ENCODE results near the gene SLAIN1.
A peak's percentile ranks its signal among the peaks of the same experiment; 100 is the strongest.

Gene SLAIN1

GRCh38 chr13:77752512-77753069, 55.1 kb downstream of the SLAIN1 start:
- Mint-ChIP-seq H3K4me1 (ENCODE audit: low read depth) (peaks cover 17% of the 10 kb centered on the region), H3K27ac (no peak overlapping the region)

GRCh38 chr13:77760893-77761292, 63.4 kb downstream of the SLAIN1 start:
- Mint-ChIP-seq H3K27me3 (no peaks in the 10 kb centered on the region), H3K36me3 (ENCODE audit: low read depth) (peaks cover 76% of the 10 kb centered on the region), H3K4me3 (no peak overlapping the region), H3K27ac (no peak overlapping the region), H3K4me1 (ENCODE audit: low read depth) (no peaks in the 10 kb centered on the region), H3K9me3 (no peaks in the 10 kb centered on the region)

More at GRCh38 chr13:77752512-77753069, 55.1 kb downstream of the SLAIN1 start:
- H3K27me3 Mint-ChIP-seq, result no peaks in the 10 kb centered on the region
- peaks cover 16% of the 10 kb centered on the region for H3K36me3 Mint-ChIP-seq (ENCODE audit: low read depth)
- H3K9me3 Mint-ChIP-seq, result no peaks in the 10 kb centered on the region
- no peak overlapping the region for H3K4me3 Mint-ChIP-seq

GRCh38 chr13:77767413-77767812, 69.9 kb downstream of the SLAIN1 start:
- H3K27ac Mint-ChIP-seq, result no peak overlapping the region

GRCh38 chr13:77774181-77774580, 76.7 kb downstream of the SLAIN1 start:
- Mint-ChIP-seq H3K36me3 (ENCODE audit: low read depth) (no peaks in the 10 kb centered on the region), H3K4me3 (no peak overlapping the region), H3K4me1 (ENCODE audit: low read depth) (peaks cover 4% of the 10 kb centered on the region), H3K27me3 (no peaks in the 10 kb centered on the region), H3K9me3 (no peaks in the 10 kb centered on the region), H3K27ac (no peak overlapping the region)

More at GRCh38 chr13:77767413-77767812, 69.9 kb downstream of the SLAIN1 start:
- Mint-ChIP-seq H3K4me1 (ENCODE audit: low read depth) (no peaks in the 10 kb centered on the region), H3K27me3 (no peaks in the 10 kb centered on the region), H3K9me3 (no peaks in the 10 kb centered on the region), H3K4me3 (no peak overlapping the region), H3K36me3 (ENCODE audit: low read depth) (peaks cover 39% of the 10 kb centered on the region)

GRCh38 chr13:77776704-77777103, 79.2 kb downstream of the SLAIN1 start:
- H3K4me3 Mint-ChIP-seq, result no peak overlapping the region
- no peaks in the 10 kb centered on the region for H3K9me3 Mint-ChIP-seq
- no peaks in the 10 kb centered on the region for H3K27me3 Mint-ChIP-seq
- H3K27ac Mint-ChIP-seq, result no peak overlapping the region
- no peaks in the 10 kb centered on the region for H3K36me3 Mint-ChIP-seq (ENCODE audit: low read depth)
- H3K4me1 Mint-ChIP-seq (ENCODE audit: low read depth), result peaks cover 17% of the 10 kb centered on the region

- Mint-ChIP-seq H3K27ac (peak overlapping the region; percentile 28), H3K4me3 (peak overlapping the region; percentile 3), H3K36me3 (ENCODE audit: low read depth) (no peaks in the 10 kb centered on the region), H3K27me3 (no peaks in the 10 kb centered on the region), H3K9me3 (no peaks in the 10 kb centered on the region), H3K4me1 (ENCODE audit: low read depth) (peaks cover 17% of the 10 kb centered on the region)
Measured at GRCh38 chr13:77779552-77780272, 82.2 kb downstream of the SLAIN1 start.

- Mint-ChIP-seq H3K9me3 (no peaks in the 10 kb centered on the region), H3K4me3 (no peak overlapping the region), H3K4me1 (ENCODE audit: low read depth) (peaks cover 17% of the 10 kb centered on the region), H3K36me3 (ENCODE audit: low read depth) (no peaks in the 10 kb centered on the region), H3K27me3 (no peaks in the 10 kb centered on the region), H3K27ac (no peak overlapping the region)
Measured at GRCh38 chr13:77781808-77782207, 84.3 kb downstream of the SLAIN1 start.

- peaks cover 12% of the 10 kb centered on the region for H3K4me1 Mint-ChIP-seq (ENCODE audit: low read depth)
- no peaks in the 10 kb centered on the region for H3K36me3 Mint-ChIP-seq (ENCODE audit: low read depth)
- H3K27me3 Mint-ChIP-seq, result no peaks in the 10 kb centered on the region
- H3K9me3 Mint-ChIP-seq, result peaks cover 4% of the 10 kb centered on the region
- H3K27ac Mint-ChIP-seq, result no peak overlapping the region
- H3K4me3 Mint-ChIP-seq, result no peak overlapping the region
Measured at GRCh38 chr13:77784515-77784914, 87.0 kb downstream of the SLAIN1 start.

- no peak overlapping the region for H3K4me3 Mint-ChIP-seq
Measured at GRCh38 chr13:77786695-77787287, 89.3 kb downstream of the SLAIN1 start.

GRCh38 chr13:77789376-77789775, 91.9 kb downstream of the SLAIN1 start:
- no peaks in the 10 kb centered on the region for H3K4me1 Mint-ChIP-seq (ENCODE audit: low read depth)
- peaks cover 3% of the 10 kb centered on the region for H3K27me3 Mint-ChIP-seq
- no peak overlapping the region for H3K4me3 Mint-ChIP-seq
- H3K36me3 Mint-ChIP-seq (ENCODE audit: low read depth), result peaks cover 7% of the 10 kb centered on the region
- H3K9me3 Mint-ChIP-seq, result peaks cover 13% of the 10 kb centered on the region
- no peak overlapping the region for H3K27ac Mint-ChIP-seq

More at GRCh38 chr13:77786695-77787287, 89.3 kb downstream of the SLAIN1 start:
- peaks cover under 1% of the 10 kb centered on the region for H3K36me3 Mint-ChIP-seq (ENCODE audit: low read depth)
- H3K27me3 Mint-ChIP-seq, result peaks cover under 1% of the 10 kb centered on the region
- no peaks in the 10 kb centered on the region for H3K4me1 Mint-ChIP-seq (ENCODE audit: low read depth)
- peaks cover 5% of the 10 kb centered on the region for H3K9me3 Mint-ChIP-seq
- H3K27ac Mint-ChIP-seq, result no peak overlapping the region

GRCh38 chr13:77800219-77800618, 102.7 kb downstream of the SLAIN1 start:
- H3K4me1 Mint-ChIP-seq (ENCODE audit: low read depth), result no peaks in the 10 kb centered on the region
- H3K9me3 Mint-ChIP-seq, result peaks cover 3% of the 10 kb centered on the region
- H3K27ac Mint-ChIP-seq, result no peak overlapping the region
- no peak overlapping the region for H3K4me3 Mint-ChIP-seq
- H3K36me3 Mint-ChIP-seq (ENCODE audit: low read depth), result no peaks in the 10 kb centered on the region
- H3K27me3 Mint-ChIP-seq, result peaks cover 5% of the 10 kb centered on the region

- Mint-ChIP-seq H3K27ac (no peak overlapping the region), H3K4me1 (ENCODE audit: low read depth) (no peaks in the 10 kb centered on the region), H3K9me3 (no peaks in the 10 kb centered on the region), H3K27me3 (peaks cover 17% of the 10 kb centered on the region), H3K36me3 (ENCODE audit: low read depth) (no peaks in the 10 kb centered on the region), H3K4me3 (no peak overlapping the region)
Measured at GRCh38 chr13:77806518-77806917, 109.0 kb downstream of the SLAIN1 start.

GRCh38 chr13:77807431-77808135, 110.1 kb downstream of the SLAIN1 start:
- Mint-ChIP-seq H3K27me3 (peaks cover 17% of the 10 kb centered on the region), H3K27ac (no peak overlapping the region), H3K4me3 (no peak overlapping the region), H3K9me3 (no peaks in the 10 kb centered on the region), H3K36me3 (ENCODE audit: low read depth) (no peaks in the 10 kb centered on the region), H3K4me1 (ENCODE audit: low read depth) (no peaks in the 10 kb centered on the region)

- Mint-ChIP-seq H3K27me3 (peaks cover 10% of the 10 kb centered on the region), H3K27ac (no peak overlapping the region), H3K4me3 (no peak overlapping the region), H3K4me1 (ENCODE audit: low read depth) (no peaks in the 10 kb centered on the region), H3K9me3 (no peaks in the 10 kb centered on the region), H3K36me3 (ENCODE audit: low read depth) (no peaks in the 10 kb centered on the region)
Measured at GRCh38 chr13:77810430-77810829, 112.9 kb downstream of the SLAIN1 start.

- Mint-ChIP-seq H3K27ac (no peak overlapping the region), H3K9me3 (no peaks in the 10 kb centered on the region), H3K36me3 (ENCODE audit: low read depth) (no peaks in the 10 kb centered on the region), H3K27me3 (peaks cover 9% of the 10 kb centered on the region), H3K4me3 (no peak overlapping the region), H3K4me1 (ENCODE audit: low read depth) (no peaks in the 10 kb centered on the region)
Measured at GRCh38 chr13:77810878-77811277, 113.4 kb downstream of the SLAIN1 start.
